Ovary (tissue), 10 donors: ENCODE results near the gene RPA3. TPM values are rescaled to one million over a fixed set of nuclear protein-coding genes. Genes with fewer than 3 reads are reported as not detected.

Source experiments
- DNase-seq, 5 donors: peaks; one replicate each; pipeline ENCODE4 v3.0.0-alpha.2; 2019 to 2020
- H3K27ac ChIP-seq, 2 donors: fragments of 200-600 bp; one replicate each; pipeline versions ENCODE4 v1.5.1 to v1.8.0; 2019 to 2022
- H3K27me3 ChIP-seq: fragments of 200-600 bp; one replicate; pipeline ENCODE4 v1.8.0; 2022
- H3K36me3 ChIP-seq: fragments of 200-600 bp; sonication (generic); one replicate; pipeline ENCODE4 v1.5.1; 2019
- H3K4me1 ChIP-seq: one replicate; pipeline ENCODE4 v1.8.1; 2013; ENCODE audit warnings: mild to moderate bottlenecking, moderate library complexity; ENCODE audit not compliant: insufficient read depth
- H3K4me3 ChIP-seq: fragments of 200-600 bp; sonication (generic); one replicate; pipeline ENCODE4 v1.5.1; 2017
- H3K9me3 ChIP-seq, 2 donors: fragments of 200-600 bp in 1 of 2; sonication (generic) in 1 of 2; one replicate each; pipeline versions ENCODE4 v1.5.1 to v1.8.1; 2013 to 2019; ENCODE audit warnings: mild to moderate bottlenecking in 1 of 2, moderate library complexity in 1 of 2
- CTCF ChIP-seq, 3 donors: fragments of 450-650 bp in 2 of 3; fragments of 200-600 bp in 1 of 3; IDR thresholded peaks; one replicate each; pipeline versions ENCODE4 v1.5.1 to v1.8.0; 2016 to 2022; ENCODE audit warnings: antibody characterized with exemption in 3 of 3, mild to moderate bottlenecking in 1 of 3
- EP300 ChIP-seq: sonication (generic); formaldehyde crosslinking; IDR thresholded peaks from one replicate; pipeline ENCODE4 v1.6.1; 2017; ENCODE audit warnings: antibody characterized with exemption
- POLR2A ChIP-seq: fragments of 450-650 bp; IDR thresholded peaks from one replicate; pipeline ENCODE4 v1.6.1; 2017; ENCODE audit warnings: antibody characterized with exemption, mild to moderate bottlenecking, moderate library complexity
- WGBS, 3 donors: extraction: QIAGEN DNeasy Blood & Tissue Kit in 1 of 3; methylation state at CpG; one replicate each; pipeline versions ENCODE4 v1.1.5 to v1.1.7; 2013 to 2017; 5-methylcytosine and 5-hydroxymethylcytosine counted together
- intact Hi-C, 4 donors: fragments of 100-400 bp; cut with DNase I; formaldehyde crosslinking; loops; one replicate each; pipeline versions ENCODE4 v1.11.0 to v1.15.1; 2022 to 2023
- long read RNA-seq, 3 donors: library from polyadenylated mRNA in 2 of 3; unstranded in 2 of 3; transcript quantifications; one replicate each; pipeline ENCODE4 v2.0.0 and lab custom pipeline, GENCODE V29; 2021 to 2026
- polyA plus RNA-seq, 2 donors: library from polyadenylated mRNA; stranded (reverse); fragments of 200-250 nt in 1 of 2; fragments of 350-450 nt in 1 of 2; fragmentation: Illumina TruSeq in 1 of 2; extraction: RNeasy Lipid Tissue Mini Kit (QIAGEN cat#74804) in 1 of 2; gene quantifications; one replicate each; pipeline ENCODE4 v1.2.3, GENCODE V29; 2013 to 2014
- total RNA-seq, 7 donors: library from RNA; depleted of rRNA in 2 of 7; stranded (reverse); fragments of >200 nt in 2 of 7; fragmentation: NEBNext Ultra II Directional in 3 of 7; extraction: Animal tissue kit (Norgen Biotek cat#: 25700) in 3 of 7; gene quantifications; one replicate each; pipeline versions ENCODE4 v1.1.0 to v1.2.4, GENCODE V29; 2016 to 2023
- donor health status: DM: no; HTN: no; CAD: no; lungs with moderate emphysema.
- donor health status: DM: no; HTN: no; CAD: no.
- donor health status: Bipolar disorder and iron deficiency.
- donor health status: DM: yes; HTN: yes; CAD: no.
- donor health status: DM: no; HTN: no; CAD: no.
- donor health status: DM: yes; HTN: yes; CAD: no.

The RPA3 gene
- total RNA-seq (10 to 100 TPM in 6 of 7 donors, 1 to 10 TPM in 1; 8.6 to 28.6 (median 17.8) TPM), polyA plus RNA-seq (10 to 100 TPM; 16.8 to 22.2 TPM)
- long read RNA-seq, donor 1, partial matches to known transcripts = 15 of 17 reads
- long read RNA-seq, donor 1, other reads (novel, unspliced or antisense) = 2 of 17 reads
- long read RNA-seq, donor 2, partial matches to known transcripts = 48 of 49 reads
- long read RNA-seq, donor 2, other reads (novel, unspliced or antisense) = 0 of 49 reads
- long read RNA-seq, donor 3, partial matches to known transcripts = 13 of 14 reads
- long read RNA-seq, donor 3, other reads (novel, unspliced or antisense) = 0 of 14 reads

- TF ChIP-seq CTCF (IDR thresholded peaks at IDR 0.05) = no peak
- no peak for TF ChIP-seq POLR2A
- TF ChIP-seq EP300 = no peak
- DNase-seq = no peak
- 66 to 82% (median 79%) methylated on average over 1 of the region's 1 CpG for WGBS, 3 donors
- no peak within 1 kb of the TSS for H3K27ac ChIP-seq
- H3K36me3 ChIP-seq = no peaks in the 10 kb centered on the region
- H3K27me3 ChIP-seq = no peaks in the 10 kb centered on the region
- intact Hi-C loops = no loop called here
- no peaks in the 10 kb centered on the region for H3K4me1 ChIP-seq
- no peaks in the 10 kb centered on the region for H3K9me3 ChIP-seq
- no peak within 1 kb of the TSS for H3K4me3 ChIP-seq
These were observed at the start of gene RPA3 for GRCh38 chr7:7718492-7718891. TSS of gene RPA3 (minus strand) at chr7:7718607. CDS start at chr7:7640418, 78,189 bp downstream.

GRCh38 chr7:7766671-7767070, 48.3 kb upstream of the RPA3 start:
- DNase-seq = no peak
- intact Hi-C loops = no loop called here
- peaks cover 3% of the 10 kb centered on the region for H3K4me1 ChIP-seq

GRCh38 chr7:7765422-7765821, 47.0 kb upstream of the RPA3 start:
- TF ChIP-seq EP300 = no peak
- TF ChIP-seq POLR2A = no peak
- no peak for TF ChIP-seq CTCF (IDR thresholded peaks at IDR 0.05)

More at GRCh38 chr7:7766671-7767070, 48.3 kb upstream of the RPA3 start:
- TF ChIP-seq CTCF (IDR thresholded peaks at IDR 0.05) (no peak), EP300 (no peak), POLR2A (no peak)
- Histone ChIP-seq H3K27ac (no peak overlapping the region), H3K36me3 (no peaks in the 10 kb centered on the region), H3K27me3 (no peaks in the 10 kb centered on the region), H3K9me3 (no peaks in the 10 kb centered on the region), H3K4me3 (no peak overlapping the region)

GRCh38 chr7:7764520-7765396, 46.4 kb upstream of the RPA3 start:
- no peaks in the 10 kb centered on the region for H3K36me3 ChIP-seq
- no peaks in the 10 kb centered on the region for H3K9me3 ChIP-seq
- no peak overlapping the region for H3K4me3 ChIP-seq
- WGBS, 3 donors = 87 to 96% (median 94%) methylated on average over 3 of the region's 3 CpGs
- no peak for TF ChIP-seq CTCF (IDR thresholded peaks at IDR 0.05)
- TF ChIP-seq EP300 = no peak
- no peak for TF ChIP-seq POLR2A
- no peaks in the 10 kb centered on the region for H3K27me3 ChIP-seq
- H3K4me1 ChIP-seq = peaks cover 3% of the 10 kb centered on the region
- intact Hi-C loops = no loop called here
- no peak overlapping the region for H3K27ac ChIP-seq
- DNase-seq = no peak

More at GRCh38 chr7:7765422-7765821, 47.0 kb upstream of the RPA3 start:
- no peak for DNase-seq
- H3K27ac ChIP-seq = no peak overlapping the region
- peaks cover 3% of the 10 kb centered on the region for H3K4me1 ChIP-seq
- H3K9me3 ChIP-seq = no peaks in the 10 kb centered on the region
- no peaks in the 10 kb centered on the region for H3K27me3 ChIP-seq
- H3K36me3 ChIP-seq = no peaks in the 10 kb centered on the region
- intact Hi-C loops = no loop called here
- no peak overlapping the region for H3K4me3 ChIP-seq
